ENCODE measurements around the gene RAB40A. TPM values are rescaled to one million over a fixed set of nuclear protein-coding genes. Genes with fewer than 3 reads are reported as not detected.
"Not testable (repeated sequence)": the region's sequence is repeated elsewhere in the genome, so short reads cannot be mapped to it uniquely, and the experiment has no call there.

Gene RAB40A
- polyA plus RNA-seq, 1 experiment, result 0.56 TPM

DNA sequence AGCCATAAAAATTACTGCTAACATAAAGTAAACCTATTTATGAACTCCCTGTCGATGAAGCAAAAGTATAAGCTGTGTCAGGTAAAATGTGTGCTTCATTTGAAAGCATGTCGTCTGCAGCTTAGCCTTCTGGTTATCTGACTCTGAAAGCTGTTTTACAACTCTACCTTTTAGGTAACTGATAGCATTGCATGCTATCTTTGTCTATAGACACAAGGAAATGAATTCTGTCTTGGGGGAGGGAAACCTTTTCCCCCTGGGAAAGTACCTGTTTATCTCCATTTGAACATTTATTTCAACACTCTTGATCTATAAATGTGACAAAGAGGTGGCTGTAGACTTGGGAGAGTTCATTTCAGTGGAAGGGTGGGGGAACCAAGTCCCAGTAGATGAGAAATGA is 51.4 kb downstream of the RAB40A start:
- Histone ChIP-seq H3K4me3 (ENCODE audit: low read depth, low read length) (no peak overlapping the region), H3K27me3 (ENCODE audit: control insufficient read depth, insufficient read depth, low read length) (no peaks in the 10 kb centered on the region), H3K36me3 (ENCODE audit: control insufficient read depth, insufficient read depth, low read length) (no peaks in the 10 kb centered on the region)
- DNase-seq (ENCODE audit: low read depth), result no peak
- TF ChIP-seq, protein P1, sequence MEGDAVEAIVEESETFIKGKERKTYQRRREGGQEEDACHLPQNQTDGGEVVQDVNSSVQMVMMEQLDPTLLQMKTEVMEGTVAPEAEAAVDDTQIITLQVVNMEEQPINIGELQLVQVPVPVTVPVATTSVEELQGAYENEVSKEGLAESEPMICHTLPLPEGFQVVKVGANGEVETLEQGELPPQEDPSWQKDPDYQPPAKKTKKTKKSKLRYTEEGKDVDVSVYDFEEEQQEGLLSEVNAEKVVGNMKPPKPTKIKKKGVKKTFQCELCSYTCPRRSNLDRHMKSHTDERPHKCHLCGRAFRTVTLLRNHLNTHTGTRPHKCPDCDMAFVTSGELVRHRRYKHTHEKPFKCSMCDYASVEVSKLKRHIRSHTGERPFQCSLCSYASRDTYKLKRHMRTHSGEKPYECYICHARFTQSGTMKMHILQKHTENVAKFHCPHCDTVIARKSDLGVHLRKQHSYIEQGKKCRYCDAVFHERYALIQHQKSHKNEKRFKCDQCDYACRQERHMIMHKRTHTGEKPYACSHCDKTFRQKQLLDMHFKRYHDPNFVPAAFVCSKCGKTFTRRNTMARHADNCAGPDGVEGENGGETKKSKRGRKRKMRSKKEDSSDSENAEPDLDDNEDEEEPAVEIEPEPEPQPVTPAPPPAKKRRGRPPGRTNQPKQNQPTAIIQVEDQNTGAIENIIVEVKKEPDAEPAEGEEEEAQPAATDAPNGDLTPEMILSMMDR (IDR thresholded peaks at IDR 0.05; ENCODE audit: insufficient read depth, low read depth, low read length), result no peak
- POLR2A ChIA-PET, result no interaction called here
- CTCF ChIA-PET, result interaction anchor here (1.2 kb wide), 1 partner anchor 124 kb away, joined by 3 read pairs; no protein-coding TSS in a partner anchor

DNA sequence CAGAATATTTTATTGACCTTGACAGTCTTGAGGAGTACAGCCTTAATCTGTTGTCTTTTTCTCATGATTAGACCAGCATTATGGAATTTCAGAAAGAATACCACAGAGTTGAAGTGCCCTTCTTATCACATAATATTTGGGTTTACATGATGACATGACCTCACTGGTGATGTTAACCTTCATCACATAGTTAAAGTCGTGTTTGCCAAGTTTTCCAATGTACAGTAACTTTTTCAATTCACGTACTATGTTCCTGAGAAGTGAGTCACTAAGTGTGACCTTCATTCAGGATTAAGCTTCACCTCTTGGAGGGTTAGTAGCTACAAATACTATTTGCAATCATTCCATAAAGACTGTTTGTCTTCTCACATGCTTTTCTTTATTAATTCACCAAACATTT is 52.1 kb downstream of the RAB40A start:
- no peak for DNase-seq (ENCODE audit: low read depth)
- no peak overlapping the region for H3K4me3 ChIP-seq (ENCODE audit: low read depth, low read length)
- CTCF ChIA-PET, result interaction anchor here (1.2 kb wide), 1 partner anchor 124 kb away, joined by 3 read pairs; no protein-coding TSS in a partner anchor
- POLR2A ChIA-PET, result no interaction called here
- H3K27me3 ChIP-seq (ENCODE audit: control insufficient read depth, insufficient read depth, low read length), result no peaks in the 10 kb centered on the region
- H3K36me3 ChIP-seq (ENCODE audit: control insufficient read depth, insufficient read depth, low read length), result no peaks in the 10 kb centered on the region
- TF ChIP-seq, protein P1 (IDR thresholded peaks at IDR 0.05; ENCODE audit: insufficient read depth, low read depth, low read length), result no peak

DNA sequence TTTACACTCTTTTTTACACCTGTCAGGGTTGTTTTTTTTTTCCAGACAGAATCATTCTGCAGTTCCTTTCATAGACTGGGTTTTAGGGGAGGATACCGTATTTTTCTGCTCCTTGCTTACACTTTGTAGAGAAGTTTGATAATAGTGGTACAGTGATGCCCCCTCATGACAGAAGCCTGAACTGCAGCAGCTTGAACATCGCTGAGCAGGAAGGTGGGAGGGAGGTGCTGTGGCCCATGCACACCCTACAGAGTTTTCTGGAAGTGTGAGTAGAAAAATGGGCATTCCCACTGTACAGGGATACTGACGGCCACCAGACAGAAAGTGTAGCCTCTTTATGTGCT is 54.5 kb downstream of the RAB40A start:
- Histone ChIP-seq H3K4me3 (ENCODE audit: low read depth, low read length) (no peak overlapping the region), H3K36me3 (ENCODE audit: control insufficient read depth, insufficient read depth, low read length) (no peaks in the 10 kb centered on the region), H3K27me3 (ENCODE audit: control insufficient read depth, insufficient read depth, low read length) (no peaks in the 10 kb centered on the region)
- ChIA-PET CTCF (interaction anchor here (0.6 to 4.6 kb wide), 12 partner anchors 8 to 253 kb away, joined by 3 to 28 read pairs (median 4); no protein-coding TSS in a partner anchor), POLR2A (interaction anchor here (1.3 kb wide), 1 partner anchor 109 kb away, joined by 3 read pairs; no protein-coding TSS in a partner anchor)
- TF ChIP-seq, protein P1 (IDR thresholded peaks at IDR 0.05; ENCODE audit: insufficient read depth, low read depth, low read length), result peak; percentile 76
- DNase-seq (ENCODE audit: low read depth), result no peak

DNA sequence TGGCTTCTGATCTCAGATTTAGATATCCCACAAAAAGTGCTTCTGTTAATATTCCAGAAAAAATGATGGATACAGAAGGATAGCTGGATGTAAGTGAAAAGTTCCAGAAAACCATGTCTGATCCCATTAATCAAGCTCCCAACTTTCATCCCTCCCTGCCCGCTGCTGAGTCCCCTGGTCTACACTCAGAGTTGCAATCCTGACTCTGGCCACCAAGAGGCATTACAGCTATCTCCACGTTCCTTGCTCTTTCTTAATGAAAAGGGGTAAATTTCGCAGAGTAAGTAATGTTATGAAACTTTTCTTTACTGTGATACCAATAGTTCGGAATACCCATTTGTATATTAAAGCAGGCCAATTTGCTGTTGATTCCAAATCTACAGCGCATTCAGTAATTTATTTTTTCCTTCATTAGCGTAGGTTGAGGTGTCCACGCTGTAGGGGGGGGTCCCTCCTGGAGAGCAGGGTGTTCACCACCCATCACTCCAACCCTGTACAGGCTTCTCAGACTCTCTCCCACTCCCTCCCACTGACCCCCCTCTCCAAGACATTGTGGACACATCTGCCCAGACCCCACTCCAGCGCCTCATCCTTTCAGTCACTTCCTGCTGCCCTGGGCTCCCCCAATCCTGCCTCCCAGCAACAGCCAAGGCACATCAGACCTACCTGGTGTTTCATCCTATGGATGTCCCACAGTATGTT is 55.1 kb downstream of the RAB40A start:
- Histone ChIP-seq H3K4me3 (ENCODE audit: low read depth, low read length) (no peak overlapping the region), H3K27me3 (ENCODE audit: control insufficient read depth, insufficient read depth, low read length) (no peaks in the 10 kb centered on the region), H3K36me3 (ENCODE audit: control insufficient read depth, insufficient read depth, low read length) (no peaks in the 10 kb centered on the region)
- no peak for DNase-seq (ENCODE audit: low read depth)
- ChIA-PET POLR2A (interaction anchor here (1.3 kb wide), 1 partner anchor 108 kb away, joined by 3 read pairs; no protein-coding TSS in a partner anchor), CTCF (interaction anchor here (0.7 to 4.6 kb wide), 18 partner anchors 11 to 253 kb away, joined by 3 to 28 read pairs (median 4); partner anchors contain the start of gene TCEAL9)
- TF ChIP-seq, protein P1 (IDR thresholded peaks at IDR 0.05; ENCODE audit: insufficient read depth, low read depth, low read length), result peak; percentile 43

DNA sequence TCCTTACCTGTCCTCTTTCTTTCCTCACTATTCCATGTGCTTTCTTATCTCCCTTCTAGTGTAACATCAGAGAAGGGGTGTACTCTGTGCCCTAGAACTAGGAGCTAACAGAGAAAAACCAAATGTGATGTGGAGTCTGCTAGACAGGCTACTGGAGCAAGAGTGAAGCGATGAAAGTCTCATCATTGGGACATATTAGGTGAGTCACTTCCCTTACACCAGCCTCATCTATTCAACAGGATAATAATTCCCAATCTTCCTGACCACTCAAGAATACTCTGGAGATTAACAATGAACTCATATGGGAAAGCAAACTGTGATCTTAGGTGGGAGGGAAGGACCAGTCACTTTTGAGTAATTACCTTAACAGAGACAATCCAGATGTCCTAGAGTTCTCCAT is 58.1 kb downstream of the RAB40A start:
- ChIA-PET CTCF (interaction anchor here (1.5 kb wide), 1 partner anchor 250 kb away, joined by 3 read pairs; no protein-coding TSS in a partner anchor), POLR2A (no interaction called here)
- no peaks in the 10 kb centered on the region for H3K27me3 ChIP-seq (ENCODE audit: control insufficient read depth, insufficient read depth, low read length)
- no peaks in the 10 kb centered on the region for H3K36me3 ChIP-seq (ENCODE audit: control insufficient read depth, insufficient read depth, low read length)
- TF ChIP-seq, protein P1 (IDR thresholded peaks at IDR 0.05; ENCODE audit: insufficient read depth, low read depth, low read length), result no peak
- DNase-seq (ENCODE audit: low read depth), result no peak
- H3K4me3 ChIP-seq (ENCODE audit: low read depth, low read length), result no peak overlapping the region

DNA sequence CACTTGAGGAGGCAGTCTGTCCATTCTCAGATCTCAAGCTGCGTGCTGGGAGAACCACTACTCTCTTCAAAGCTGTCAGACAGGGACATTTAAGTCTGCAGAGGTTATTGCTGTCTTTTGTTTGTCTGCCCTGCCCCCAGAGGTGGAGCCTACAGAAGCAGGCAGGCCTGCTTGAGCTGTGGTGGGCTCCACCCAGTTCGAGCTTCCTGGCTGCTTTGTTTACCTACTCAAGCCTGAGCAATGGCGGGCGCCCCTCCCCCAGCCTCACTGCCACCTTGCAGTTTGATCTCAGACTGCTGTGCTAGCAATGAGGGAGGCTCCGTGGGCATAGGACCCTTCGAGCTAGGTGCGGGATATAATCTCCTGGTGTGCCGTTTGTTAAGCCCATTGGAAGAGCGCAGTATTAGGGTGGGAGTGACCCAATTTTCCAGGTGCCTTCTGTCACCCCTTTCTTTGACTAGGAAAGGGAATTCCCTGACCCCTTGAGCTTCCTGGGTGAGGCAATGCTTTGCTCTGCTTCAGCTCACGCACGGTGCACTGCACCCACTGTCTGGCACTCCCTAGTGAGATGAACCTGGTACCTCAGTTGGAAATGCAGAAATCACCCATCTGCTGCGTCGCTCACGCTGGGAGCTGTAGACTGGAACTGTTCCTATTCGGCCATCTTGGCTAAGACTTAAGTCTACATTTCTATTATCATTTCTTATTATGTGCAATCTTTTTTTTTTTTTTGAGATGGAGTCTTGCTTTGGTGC is 59.1 kb downstream of the RAB40A start:
- H3K27me3 ChIP-seq (ENCODE audit: control insufficient read depth, insufficient read depth, low read length); POLR2A ChIA-PET; DNase-seq (ENCODE audit: low read depth); H3K4me3 ChIP-seq (ENCODE audit: low read depth, low read length); H3K36me3 ChIP-seq (ENCODE audit: control insufficient read depth, insufficient read depth, low read length); CTCF ChIA-PET: not testable (repeated sequence)
